Measurements from ENCODE around the gene RNF103. TPM values are rescaled to one million over a fixed set of nuclear protein-coding genes. Genes with fewer than 3 reads are reported as not detected.

The RNF103 gene
- polyA plus RNA-seq, 1 of the 3 experiments (the other 2 are of a cell fraction), result 7.0 TPM

GRCh38 chr2:86616502-86616901 is 7.2 kb downstream of the RNF103 start:
- TF ChIP-seq ELF1 (IDR thresholded peaks at IDR 0.05) (no peak), GATA2 (CRISPR knock-in tag; IDR thresholded peaks at IDR 0.05) (no peak), RFX5 (IDR thresholded peaks at IDR 0.05; ENCODE audit: low read length) (no peak), REST (IDR thresholded peaks at IDR 0.05; ENCODE audit: low read depth, low read length) (no peak), JUND (IDR thresholded peaks at IDR 0.05) (no peak), MAX (IDR thresholded peaks at IDR 0.05; ENCODE audit: low read depth) (no peak)

GRCh38 chr2:86615596-86615995 is 8.1 kb downstream of the RNF103 start:
- Histone ChIP-seq H4K20me1 (ENCODE audit: insufficient read depth) (peaks cover 3% of the 10 kb centered on the region; the same call in 1 of the 2 replicates), H3K4me3 (ENCODE audit: low read depth in 2 of 2, low read length in 1 of 2) (no peak overlapping the region), H3K27me3 (ENCODE audit: insufficient read depth) (no peaks in the 10 kb centered on the region), H2AFZ (ENCODE audit: low read depth) (no peak overlapping the region), H3K9ac (no peak overlapping the region), H3K9me3 (no peaks in the 10 kb centered on the region), H3K79me2 (ENCODE audit: insufficient read depth) (peaks cover 44% of the 10 kb centered on the region), H3K4me2 (no peak overlapping the region), H3K9me2 (no peaks in the 10 kb centered on the region), H3K27ac (ENCODE audit: low read depth in 2 of 2, low read length in 1 of 2) (no peak overlapping the region), H3F3A (replicated peaks; ENCODE audit: insufficient read depth) (no peaks in the 10 kb centered on the region), H3K36me3 (replicated peaks in 1 of 2; ENCODE audit: control insufficient read depth in 1 of 2, insufficient read depth in 2 of 2, low read length in 1 of 2) (peaks cover 63 to 84% of the 10 kb centered on the region in 2 experiments), H3K4me1 (ENCODE audit: control insufficient read depth in 1 of 2, insufficient read depth in 2 of 2, low read depth in 1 of 2, low read length in 1 of 2) (peaks cover 0 to 1% of the 10 kb centered on the region in 2 experiments; a peak in 1 of 4 replicates)
- ChIA-PET POLR2A (no interaction called here), CTCF (no interaction called here)
- DNase-seq, result no peak
- TF ChIP-seq MAX (IDR thresholded peaks at IDR 0.05; ENCODE audit: low read depth) (no peak), RXRA (IDR thresholded peaks at IDR 0.05; ENCODE audit: borderline replicate concordance, low read depth) (no peak), NRF1 (IDR thresholded peaks at IDR 0.05; ENCODE audit: low read depth, low read length) (no peak), CHD2 (IDR thresholded peaks at IDR 0.05; ENCODE audit: low read length, partially characterized antibody) (no peak), RCOR1 (IDR thresholded peaks at IDR 0.05; ENCODE audit: low read length) (no peak), YY1 (IDR thresholded peaks at IDR 0.05; ENCODE audit: low read depth) (no peak), CTCF (IDR thresholded peaks at IDR 0.05) (no peak), FOXM1 (IDR thresholded peaks at IDR 0.05; ENCODE audit: low read depth) (no peak), USF1 (IDR thresholded peaks at IDR 0.05; ENCODE audit: borderline replicate concordance, low read depth) (no peak), FOXJ3 (CRISPR knock-in tag; IDR thresholded peaks at IDR 0.05) (no peak), MEF2A (IDR thresholded peaks at IDR 0.05; ENCODE audit: borderline replicate concordance, low read depth) (no peak), POLR2AphosphoS5 (IDR thresholded peaks at IDR 0.05; ENCODE audit: low read depth, low read length) (no peak), IRF3 (IDR thresholded peaks at IDR 0.05; ENCODE audit: low read depth, low read length) (no peak), ELF1 (IDR thresholded peaks at IDR 0.05) (no peak), GATA2 (CRISPR knock-in tag; IDR thresholded peaks at IDR 0.05) (no peak), TCF12 (IDR thresholded peaks at IDR 0.05) (no peak), SIN3A (IDR thresholded peaks at IDR 0.05; ENCODE audit: borderline replicate concordance, low read depth, low read length) (no peak)

More at GRCh38 chr2:86616502-86616901, 7.2 kb downstream of the RNF103 start:
- CTCF ChIA-PET, result interaction anchor here (0.8 kb wide), 1 partner anchor 10 kb away, joined by 3 read pairs; no protein-coding TSS in a partner anchor
- DNase-seq, result no peak
- no peak overlapping the region for H3K4me2 ChIP-seq
- H3K36me3 ChIP-seq (replicated peaks in 1 of 2; ENCODE audit: control insufficient read depth in 1 of 2, insufficient read depth in 2 of 2, low read length in 1 of 2), result peaks cover 54 to 75% of the 10 kb centered on the region in 2 experiments
- POLR2A ChIA-PET, result no interaction called here
- H3F3A ChIP-seq (replicated peaks; ENCODE audit: insufficient read depth), result peaks cover 4% of the 10 kb centered on the region
- H2AFZ ChIP-seq (ENCODE audit: low read depth), result no peak overlapping the region
- no peak overlapping the region for H3K27ac ChIP-seq (ENCODE audit: low read depth in 2 of 2, low read length in 1 of 2)
- H3K9ac ChIP-seq, result no peak overlapping the region
- 85% methylated on average over 3 of the region's 3 CpGs for WGBS (ENCODE audit: low lambda C conversion rate)
- no peaks in the 10 kb centered on the region for H3K9me2 ChIP-seq
- no peak overlapping the region for H3K4me3 ChIP-seq (ENCODE audit: low read depth in 2 of 2, low read length in 1 of 2)
- H3K4me1 ChIP-seq (ENCODE audit: control insufficient read depth in 1 of 2, insufficient read depth in 2 of 2, low read depth in 1 of 2, low read length in 1 of 2), result peaks cover 3 to 5% of the 10 kb centered on the region in 2 experiments; a peak in 1 of 4 replicates
- H3K27me3 ChIP-seq (ENCODE audit: insufficient read depth), result no peaks in the 10 kb centered on the region
- peaks cover 53% of the 10 kb centered on the region for H3K79me2 ChIP-seq (ENCODE audit: insufficient read depth)
- no peaks in the 10 kb centered on the region for H3K9me3 ChIP-seq
- peaks cover 12% of the 10 kb centered on the region for H4K20me1 ChIP-seq (ENCODE audit: insufficient read depth)

Measured in SK-N-SH (cell line).